K562 (cell line): Measurements from ENCODE around the gene PGM5. TPM values are rescaled to one million over a fixed set of nuclear protein-coding genes. Genes with fewer than 3 reads are reported as not detected.

Experiments used
- ATAC-seq: fragments of 200-7000 bp; cut with Tn5 transposase; 3 replicates; pipeline ENCODE4 v1.9.1; 2020; ENCODE audit warnings: moderate library complexity
- BruUV-seq: library from RNA; stranded (reverse); fragments of 400-500 nt; replicated peaks from 2 replicates; lab custom pipeline; 2021; lab: Mats Ljungman, UMichigan
- CTCF ChIA-PET: fragments of 300-600 bp; formaldehyde crosslinking; extraction: SDS; loops from one replicate; lab custom pipeline; 2021; ENCODE audit warnings: low intra/inter-chr PET ratio; lab: Yijun Ruan, JAX
- POLR2A ChIA-PET: fragments of 300-600, 350-650 bp; sonication (Branson Sonifier 250); formaldehyde crosslinking; extraction: SDS; loops from one replicate; lab custom pipeline; 2021; ENCODE audit warnings: antibody characterized with exemption, inconsistent platforms; lab: Yijun Ruan, JAX
- DNase-seq, 4 experiments: peaks; one replicate each; pipeline versions ENCODE4 v3.0.0 to v3.0.0-alpha.2; 2011 to 2018; ENCODE audit warnings: low spot score in 3 of 4, mixed read lengths in 3 of 4; ENCODE audit errors: extremely low read depth in 1 of 4
- FAIRE-seq: peaks from 2 replicates; lab custom pipeline; 2011; peaks lifted over from hg19 to GRCh38; lab: Jason Lieb, UNC
- H2AFZ ChIP-seq: 2 replicates; pipeline ENCODE4 v1.6.0; 2011; ENCODE audit warnings: low read depth, low read length, control low read depth, inconsistent platforms
- H3K27ac ChIP-seq: fragments of 200-600 bp; 3 replicates; pipeline ENCODE4 v1.8.0; 2011; ENCODE audit warnings: low read depth, mild to moderate bottlenecking, control low read depth, inconsistent platforms, low read length, moderate library complexity, mixed read lengths; ENCODE audit errors: extremely low read depth
- H3K27me3 ChIP-seq, 2 experiments: fragments of 300-600 bp in 1 of 2; 2 replicates in 1 of 2; 3 replicates in 1 of 2; pipeline versions ENCODE4 v1.6.0 to v1.8.0; 2011; ENCODE audit warnings: inconsistent platforms in 2 of 2, low read length in 2 of 2, mild to moderate bottlenecking in 1 of 2, mixed read lengths in 1 of 2, moderate library complexity in 1 of 2; ENCODE audit not compliant: control insufficient read depth in 2 of 2, insufficient read depth in 2 of 2
- H3K36me3 ChIP-seq: fragments of 300-600 bp; 3 replicates; pipeline ENCODE4 v1.8.0; 2011; ENCODE audit warnings: mild to moderate bottlenecking, low read length, inconsistent platforms; ENCODE audit not compliant: control insufficient read depth, insufficient read depth
- H3K4me1 ChIP-seq, 2 experiments: fragments of 200-600 bp in 1 of 2; replicated peaks in 1 of 2; 2 replicates in 1 of 2; 3 replicates in 1 of 2; pipeline versions ENCODE4 v1.5.1 to v1.8.0; 2011; ENCODE audit warnings: inconsistent platforms in 2 of 2, low read length in 2 of 2, mild to moderate bottlenecking in 1 of 2, mixed read lengths in 1 of 2, moderate library complexity in 1 of 2; ENCODE audit not compliant: control insufficient read depth in 2 of 2, insufficient read depth in 2 of 2
- H3K4me2 ChIP-seq: 2 replicates; pipeline ENCODE4 v1.6.1; 2011; ENCODE audit warnings: low read length, control low read depth, inconsistent platforms, mixed read lengths; ENCODE audit not compliant: insufficient read depth
- H3K4me3 ChIP-seq: fragments of 200-600 bp; sonication (generic), shearing (Covaris generic); 2 replicates; pipeline ENCODE4 v1.5.1; 2016; ENCODE audit warnings: control low read depth, inconsistent platforms
- H3K79me2 ChIP-seq: fragments of 200-600 bp; 3 replicates; pipeline ENCODE4 v1.8.0; 2011; ENCODE audit warnings: low read length, inconsistent platforms; ENCODE audit not compliant: control insufficient read depth, insufficient read depth
- H3K9ac ChIP-seq, 2 experiments: 2 replicates each; pipeline versions ENCODE4 v1.6.0 to v1.6.1; 2011; ENCODE audit warnings: low read depth in 2 of 2, low read length in 2 of 2, control low read depth in 1 of 2, inconsistent platforms in 1 of 2, mild to moderate bottlenecking in 1 of 2, mixed read lengths in 1 of 2; ENCODE audit not compliant: insufficient read depth in 1 of 2
- H3K9me1 ChIP-seq: one replicate; pipeline ENCODE4 v1.6.0; 2011; ENCODE audit warnings: inconsistent platforms, mild to moderate bottlenecking, low read length, moderate library complexity; ENCODE audit not compliant: control insufficient read depth, insufficient read depth
- H3K9me3 ChIP-seq: replicated peaks from 2 replicates; pipeline ENCODE4 v1.5.1; 2011; ENCODE audit warnings: low read depth, low read length, inconsistent platforms; ENCODE audit not compliant: control insufficient read depth, insufficient read depth
- H4K20me1 ChIP-seq: replicated peaks from 2 replicates; pipeline ENCODE4 v1.6.1; 2011; ENCODE audit warnings: low read length, inconsistent platforms, mixed read lengths; ENCODE audit not compliant: control insufficient read depth, insufficient read depth
- ATF2 ChIP-seq: sonication (generic); formaldehyde crosslinking; IDR thresholded peaks from 2 replicates; pipeline ENCODE4 v1.8.1; 2022; ENCODE audit warnings: missing genetic modification reagents
- CBX5 ChIP-seq: IDR thresholded peaks from 2 replicates; pipeline ENCODE4 v1.6.1; 2014; ENCODE audit warnings: low read depth, borderline replicate concordance
- GATA2 ChIP-seq: sonication (generic); formaldehyde crosslinking; IDR thresholded peaks from 2 replicates; pipeline ENCODE4 v1.4.0; 2020; ENCODE audit warnings: mild to moderate bottlenecking, missing genetic modification reagents
- HINFP ChIP-seq: fragments of 450-650 bp; conservative IDR thresholded peaks from 2 replicates; pipeline ENCODE4 v1.6.1; 2016; ENCODE audit warnings: missing genetic modification characterization, low read depth, mild to moderate bottlenecking, control low read depth, missing compliant biosample characterization
- KHSRP ChIP-seq: fragments of 450-650 bp; IDR thresholded peaks from 2 replicates; pipeline ENCODE4 v1.6.1; 2017
- NCOA2 ChIP-seq, 2 experiments: fragments of 450-650 bp; IDR thresholded peaks; 2 replicates each; pipeline ENCODE4 v1.6.1; 2018; ENCODE audit warnings: mild to moderate bottlenecking in 2 of 2, moderate library complexity in 1 of 2; ENCODE audit not compliant: partially characterized antibody in 2 of 2
- NR2C1 ChIP-seq, 2 experiments: fragments of 450-650 bp; IDR thresholded peaks; 2 replicates each; pipeline ENCODE4 v1.6.1; 2017; ENCODE audit warnings: mild to moderate bottlenecking in 2 of 2, antibody characterized with exemption in 1 of 2, inconsistent platforms in 1 of 2, missing compliant biosample characterization in 1 of 2, missing genetic modification characterization in 1 of 2
- RCOR1 ChIP-seq, 2 experiments: IDR thresholded peaks; 2 replicates each; pipeline ENCODE4 v1.6.1; 2012; ENCODE audit warnings: low read depth in 2 of 2, low read length in 2 of 2, borderline replicate concordance in 1 of 2, improper control_type of control experiment in 1 of 2
- SMAD4 ChIP-seq: fragments of 250-450 bp; sonication (Bioruptor Pico); conservative IDR thresholded peaks from 2 replicates; pipeline ENCODE4 v1.8.0; 2021; ENCODE audit warnings: inconsistent platforms, mild to moderate bottlenecking, moderate library complexity
- SMARCA4 ChIP-seq: fragments of 450-650 bp; IDR thresholded peaks from 2 replicates; pipeline ENCODE4 v1.6.1; 2016
- TCF3 ChIP-seq: sonication (generic); formaldehyde crosslinking; IDR thresholded peaks from 2 replicates; pipeline ENCODE4 v1.4.0; 2020; ENCODE audit warnings: mild to moderate bottlenecking, missing genetic modification reagents
- ZBTB12 ChIP-seq: fragments of 250-450 bp; sonication (Bioruptor Pico); IDR thresholded peaks from 2 replicates; pipeline ENCODE4 v1.4.0; 2020
- ZBTB17 ChIP-seq: fragments of 450-650 bp; formaldehyde crosslinking; IDR thresholded peaks from 2 replicates; pipeline ENCODE4 v1.4.0; 2020; ENCODE audit warnings: mild to moderate bottlenecking
- ZNF140 ChIP-seq: fragments of 250-450 bp; sonication (Bioruptor Pico); IDR thresholded peaks from 2 replicates; pipeline ENCODE4 v1.8.0; 2021; ENCODE audit warnings: moderate library complexity, mild to moderate bottlenecking, inconsistent platforms
- ZNF311 ChIP-seq: fragments of 250-450 bp; sonication (Bioruptor Pico); IDR thresholded peaks from 2 replicates; pipeline ENCODE4 v1.4.0; 2020; ENCODE audit warnings: mild to moderate bottlenecking, moderate library complexity
- WGBS: fragments of 100-300 bp; shearing (Covaris generic); methylation state at CpG from one replicate; pipeline ENCODE4 v1.1.6; 2016; ENCODE audit warnings: low coverage, mixed read lengths; ENCODE audit not compliant: insufficient coverage; ENCODE audit errors: missing lambda C conversion rate; 5-methylcytosine and 5-hydroxymethylcytosine counted together
- in situ Hi-C: fragments of 300-500 bp; cut with MboI; formaldehyde crosslinking; loops from 4 replicates; pipeline ENCODE4 v1.15.0; 2018; ENCODE audit warnings: inconsistent platforms, mixed read lengths
- intact Hi-C: fragments of 100-400 bp; cut with micrococcal nuclease; formaldehyde crosslinking; loops from 2 replicates; pipeline ENCODE4 v1.14.2; 2022
- polyA plus RNA-seq, 8 experiments: library from polyadenylated mRNA; depleted of rRNA in 4 of 8; stranded (reverse) in 5 of 8; unstranded in 3 of 8; fragments of >200 nt; fragmentation: Nextera tagmentation in 2 of 8; fragmentation: Illumina TruSeq in 1 of 8; extraction: Ambion mirVana in 2 of 8; extraction: Trizol in 1 of 8; gene quantifications; 2 replicates each; pipeline versions ENCODE4 v1.2.1 to v1.2.3, GENCODE V29; 2011 to 2014; ENCODE audit warnings: inconsistent platforms in 1 of 8, missing spikeins in 1 of 8
- total RNA-seq, 7 experiments: library from RNA; depleted of rRNA in 6 of 7; stranded (reverse); fragments of >200 nt in 6 of 7; fragmentation: Illumina TruSeq in 2 of 7; extraction: Trizol in 2 of 7; gene quantifications; 2 replicates each; pipeline versions ENCODE4 v1.2.1 to v1.2.3, GENCODE V29; 2011 to 2021; ENCODE audit warnings: low replicate concordance in 1 of 7

Gene PGM5
- total and polyA plus RNA-seq, 9 of the 15 experiments (the other 6 are each of a cell fraction or from before 2014, with no cell fraction given) = 0.03 to 0.24 (median 0.15) TPM; not detected in 1

DNA sequence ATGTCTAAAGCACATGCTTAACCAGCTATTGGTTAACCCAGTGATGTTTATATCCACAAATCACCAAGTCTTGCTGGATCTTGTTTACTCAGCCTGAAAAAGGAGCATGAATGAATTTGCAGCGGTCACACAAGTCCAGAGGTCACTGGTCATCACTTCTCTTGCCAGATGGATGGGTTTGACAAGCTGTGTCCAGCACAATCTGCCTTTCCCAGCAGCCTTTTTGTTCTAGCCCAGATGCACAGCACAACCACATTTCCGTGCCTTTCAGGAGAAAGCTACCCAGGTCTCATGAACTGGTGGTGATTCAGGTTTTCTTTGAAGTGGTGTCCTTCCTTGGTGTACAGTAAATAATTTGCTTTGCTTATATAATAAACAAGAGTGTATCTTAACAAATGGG is 152.1 kb downstream of the PGM5 start:
- no TSS peak for BruUV-seq
- Histone ChIP-seq H3K79me2 (no peaks in the 10 kb centered on the region), H3K4me3 (no peak overlapping the region), H3K4me1 (peaks cover 0 to 12% of the 10 kb centered on the region in 2 experiments; a peak in 2 of 5 replicates), H3K9me3 (no peaks in the 10 kb centered on the region), H3K9ac (no peak overlapping the region), H3K27me3 (no peaks in the 10 kb centered on the region; a peak in 1 of 5 replicates), H3K27ac (no peak overlapping the region; the same call in 2 of the 3 replicates), H4K20me1 (no peaks in the 10 kb centered on the region), H3K36me3 (no peaks in the 10 kb centered on the region), H3K9me1 (no peaks in the 10 kb centered on the region), H3K4me2 (peak overlapping the region; percentile 32; the same call in 1 of the 2 replicates), H2AFZ (peak overlapping the region; percentile 45; the same call in 1 of the 2 replicates)
- 0% methylated on average over 2 of the region's 2 CpGs for WGBS
- peak; percentile 95 for FAIRE-seq
- peak; percentile 75 for ATAC-seq
- ChIA-PET POLR2A (no interaction called here), CTCF (no interaction called here)
- peak; percentile 49 to 65 (median 52) for DNase-seq
- in situ Hi-C loops = no loop called here
- intact Hi-C loops = no loop called here
- TF ChIP-seq RCOR1 (IDR thresholded peaks at IDR 0.05; ENCODE audit: borderline replicate concordance in 1 of 2, low read depth in 2 of 2, low read length in 2 of 2) (peak in 1 of 2 experiments; percentile 70; a peak in 1 of 4 replicates), KHSRP (peak; percentile 66; the same call in 1 of the 2 replicates), NR2C1 (IDR thresholded peaks at IDR 0.05) (no peak), NR2C1 (tag; IDR thresholded peaks at IDR 0.05) (peak; percentile 18; the same call in 1 of the 2 replicates), ZBTB17 (0 out of 2 replicates have a peak, but pooled peaks have one; percentile 30), GATA2 (CRISPR knock-in tag) (peak; percentile 83), SMARCA4 (peak; percentile 76), ATF2 (no peak), ZBTB12 (CRISPR knock-in tag) (no peak), SMAD4 (CRISPR knock-in tag) (peak; percentile 45; the same call in 1 of the 2 replicates), ZNF311 (CRISPR knock-in tag) (no peak), ZNF140 (CRISPR knock-in tag) (no peak), CBX5 (no peak), NCOA2 (IDR thresholded peaks at IDR 0.05; ENCODE audit: partially characterized antibody in 2 of 2) (peak in 1 of 2 experiments; percentile 40), TCF3 (CRISPR knock-in tag) (peak; percentile 96), HINFP (tag) (no peak)
